HTR-8/SVneo (cell line): ENCODE measurements around the gene NPAS3.
A peak's percentile ranks its signal among the peaks of the same experiment; 100 is the strongest.

Experiments
- DNase-seq: peaks from one replicate; pipeline ENCODE4 v3.0.0; 2011; ENCODE audit warnings: low spot score, mixed read lengths; ENCODE audit not compliant: insufficient read length
- FAIRE-seq: peaks from 2 replicates; lab custom pipeline; 2011; peaks lifted over from hg19 to GRCh38; lab: Jason Lieb, UNC

NPAS3 gene

GRCh38 chr14:33454707-33455106 lies 516.0 kb downstream of the NPAS3 start:
- FAIRE-seq = no peak
- no peak for DNase-seq

GRCh38 chr14:33455654-33456345 lies 517.1 kb downstream of the NPAS3 start:
- no peak for FAIRE-seq
- DNase-seq = no peak

DNA sequence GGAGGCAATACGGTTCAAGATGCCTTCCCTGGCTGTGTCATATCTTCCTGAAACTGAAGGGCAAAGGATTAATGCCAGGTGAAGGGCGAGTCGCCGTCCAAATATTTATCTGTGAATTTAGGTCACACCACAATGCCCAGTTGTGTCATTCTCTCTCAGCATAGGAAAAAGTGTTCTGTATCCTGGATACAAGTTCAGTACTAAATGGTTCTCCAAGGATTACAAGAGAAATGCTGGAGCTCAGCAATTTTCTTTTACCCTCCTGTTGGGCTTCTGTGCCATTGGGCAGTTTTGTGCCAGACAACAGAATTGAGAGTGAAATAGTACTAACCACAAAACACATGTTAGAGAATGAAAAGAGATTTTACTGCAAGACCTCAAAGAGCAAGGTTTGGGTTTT lies 518.3 kb downstream of the NPAS3 start:
- FAIRE-seq (no peak), DNase-seq (no peak)

- DNase-seq (no peak), FAIRE-seq (no peak)
Measured at GRCh38 chr14:33457617-33458016, 518.9 kb downstream of the NPAS3 start.

- FAIRE-seq = no peak
- no peak for DNase-seq
Measured at GRCh38 chr14:33460164-33460563, 521.5 kb downstream of the NPAS3 start.

DNA sequence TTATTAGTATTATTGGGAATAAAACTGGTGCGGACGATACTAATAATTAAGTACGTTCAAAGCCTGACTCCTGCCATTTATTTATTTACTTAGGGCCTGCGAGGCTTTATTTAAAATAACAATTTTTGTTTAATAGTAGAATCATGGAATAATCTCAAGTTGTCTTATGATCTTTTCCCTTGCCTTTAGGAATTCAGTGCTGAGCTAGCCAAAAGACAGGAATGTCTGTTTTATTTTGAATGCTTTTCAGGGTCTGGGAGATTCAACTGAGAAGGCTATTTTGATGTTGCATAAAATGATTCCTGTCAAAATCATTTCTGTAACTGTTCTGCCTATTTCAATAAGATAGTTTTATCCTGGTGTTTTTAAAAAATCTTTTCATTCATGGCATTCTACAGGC lies 522.4 kb downstream of the NPAS3 start:
- DNase-seq (no peak), FAIRE-seq (no peak)

GRCh38 chr14:33463731-33464130 lies 525.1 kb downstream of the NPAS3 start:
- no peak for DNase-seq
- FAIRE-seq = no peak

- FAIRE-seq (no peak), DNase-seq (no peak)
Measured at GRCh38 chr14:33464254-33464962, 525.7 kb downstream of the NPAS3 start.

GRCh38 chr14:33465846-33466700 lies 527.4 kb downstream of the NPAS3 start:
- DNase-seq = no peak
- FAIRE-seq = no peak

DNA sequence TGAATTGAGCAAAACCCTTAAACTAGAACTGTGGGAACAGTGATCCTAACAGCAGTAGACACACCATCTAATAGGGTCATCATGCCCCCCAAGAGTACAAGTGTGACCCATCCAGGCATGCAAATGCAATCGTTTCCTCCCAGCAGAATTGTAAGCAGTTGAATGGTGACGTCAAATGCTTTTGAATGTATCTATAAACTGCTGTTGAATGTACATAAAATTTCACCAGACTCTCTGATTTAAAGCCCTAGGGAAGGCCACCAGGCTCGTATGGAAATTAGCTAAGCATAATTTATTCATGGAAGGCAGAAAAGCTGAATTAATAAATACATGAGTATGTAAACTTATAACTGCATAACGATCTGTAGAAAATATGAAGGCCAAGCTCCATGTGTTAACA lies 529.3 kb downstream of the NPAS3 start:
- DNase-seq = no peak
- no peak for FAIRE-seq

GRCh38 chr14:33469898-33470297 lies 531.2 kb downstream of the NPAS3 start:
- no peak for DNase-seq

GRCh38 chr14:33471776-33472175 lies 533.1 kb downstream of the NPAS3 start:
- no peak for DNase-seq
- no peak for FAIRE-seq

More at GRCh38 chr14:33469898-33470297, 531.2 kb downstream of the NPAS3 start:
- FAIRE-seq = no peak

- DNase-seq = peak; percentile 31
- peak; percentile 76 for FAIRE-seq
Measured at GRCh38 chr14:33475623-33476022, 536.9 kb downstream of the NPAS3 start.

GRCh38 chr14:33477797-33478196 lies 539.1 kb downstream of the NPAS3 start:
- DNase-seq (no peak), FAIRE-seq (no peak)

GRCh38 chr14:33480071-33480886 lies 541.6 kb downstream of the NPAS3 start:
- FAIRE-seq = no peak
- no peak for DNase-seq

DNA sequence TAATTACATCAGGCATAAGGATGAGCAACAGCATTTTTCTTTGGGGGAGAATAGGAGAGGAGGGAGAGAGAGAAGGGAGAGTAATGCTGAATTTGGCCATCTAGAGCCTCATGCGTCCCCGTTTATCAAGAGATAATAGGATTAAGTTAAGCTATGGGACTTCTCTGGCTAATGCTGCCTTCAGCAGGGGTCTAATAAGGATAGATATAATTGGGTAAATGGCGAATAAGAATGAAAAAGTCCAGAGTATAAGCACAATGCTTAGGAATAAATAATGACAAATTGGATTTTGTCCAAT lies 542.2 kb downstream of the NPAS3 start:
- DNase-seq (no peak), FAIRE-seq (no peak)

- DNase-seq (no peak), FAIRE-seq (no peak)
Measured at GRCh38 chr14:33483110-33483509, 544.4 kb downstream of the NPAS3 start.

DNA sequence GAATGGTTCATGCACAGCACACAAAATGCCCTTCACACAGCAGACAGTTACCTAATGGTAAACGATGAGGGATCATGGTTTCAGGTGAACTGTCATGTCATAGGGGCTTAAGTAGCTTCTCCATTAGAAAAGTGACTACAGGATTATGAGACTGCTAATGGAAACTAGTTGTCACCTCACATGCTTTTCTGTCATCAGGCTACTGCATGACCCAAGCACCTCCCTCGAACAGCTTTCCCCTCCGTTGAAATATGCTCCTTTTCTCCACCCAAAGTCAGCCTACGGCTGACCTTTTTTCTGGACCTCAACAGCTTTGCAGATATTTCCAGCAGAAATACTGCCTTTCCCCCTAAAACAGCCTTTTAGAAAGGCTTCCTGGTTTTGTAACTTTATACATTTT lies 544.9 kb downstream of the NPAS3 start:
- FAIRE-seq (no peak), DNase-seq (no peak)

- DNase-seq (no peak), FAIRE-seq (no peak)
Measured at GRCh38 chr14:33484264-33484663, 545.6 kb downstream of the NPAS3 start.

- FAIRE-seq (no peak), DNase-seq (no peak)
Measured at GRCh38 chr14:33486332-33486890, 547.7 kb downstream of the NPAS3 start.
